Lung (tissue), 12 donors: ENCODE data around the gene TPO. TPM values are rescaled to one million over a fixed set of nuclear protein-coding genes. Genes with fewer than 3 reads are reported as not detected.

Experiments
- ATAC-seq: fragments of 200-7000 bp; cut with Tn5 transposase; one replicate; pipeline ENCODE4 v1.9.1; 2020; ENCODE audit warnings: moderate number of reproducible peaks; ENCODE audit not compliant: insufficient read depth, low FRiP score
- DNase-seq, 3 donors: peaks; one replicate each; pipeline ENCODE4 v3.0.0-alpha.2; 2013 to 2017
- H3K27ac ChIP-seq, 2 donors: one replicate each; pipeline ENCODE4 v1.5.1; 2013; ENCODE audit warnings: mild to moderate bottlenecking in 2 of 2, moderate library complexity in 2 of 2, control low read depth in 1 of 2, inconsistent platforms in 1 of 2, low read depth in 1 of 2, low read length in 1 of 2
- H3K27me3 ChIP-seq, 3 donors: one replicate each; pipeline ENCODE4 v1.5.1; 2013; ENCODE audit warnings: low read length in 2 of 3; ENCODE audit not compliant: control insufficient read depth in 3 of 3, insufficient read depth in 3 of 3
- H3K36me3 ChIP-seq, 4 donors: one replicate each; pipeline ENCODE4 v1.5.1; 2013; ENCODE audit warnings: low read length in 4 of 4, mild to moderate bottlenecking in 1 of 4, moderate library complexity in 1 of 4; ENCODE audit not compliant: control insufficient read depth in 4 of 4, insufficient read depth in 4 of 4
- H3K4me1 ChIP-seq, 5 donors: one replicate each; pipeline ENCODE4 v1.5.1; 2013; ENCODE audit warnings: low read length in 5 of 5, mild to moderate bottlenecking in 2 of 5, moderate library complexity in 1 of 5; ENCODE audit not compliant: control insufficient read depth in 5 of 5, insufficient read depth in 5 of 5
- H3K4me3 ChIP-seq: one replicate; pipeline ENCODE4 v1.5.1; 2013; ENCODE audit warnings: mild to moderate bottlenecking, control low read depth, moderate library complexity
- H3K9ac ChIP-seq, 2 donors: one replicate each; pipeline ENCODE4 v1.5.1; 2013; ENCODE audit warnings: low read length in 2 of 2, control low read depth in 1 of 2; ENCODE audit not compliant: insufficient read depth in 1 of 2
- H3K9me3 ChIP-seq, 4 donors: one replicate each; pipeline ENCODE4 v1.5.1; 2013; ENCODE audit warnings: low read length in 3 of 4, mild to moderate bottlenecking in 1 of 4, moderate library complexity in 1 of 4; ENCODE audit not compliant: control insufficient read depth in 4 of 4, insufficient read depth in 3 of 4
- CTCF ChIP-seq: IDR thresholded peaks from 2 replicates; pipeline ENCODE4 v1.5.1; 2012; ENCODE audit warnings: mild to moderate bottlenecking; ENCODE audit errors: control extremely low read depth, extremely low read depth
- WGBS, 2 donors: extraction: QIAGEN DNeasy Blood & Tissue Kit; methylation state at CpG; one replicate each; pipeline ENCODE4 v1.1.7; 2013; 5-methylcytosine and 5-hydroxymethylcytosine counted together
- polyA plus RNA-seq, 2 donors: library from polyadenylated mRNA; stranded (reverse); fragments of 200-250 nt; gene quantifications; one replicate each; pipeline ENCODE4 v1.2.1, GENCODE V29; 2013
- total RNA-seq, 2 donors: library from RNA; depleted of rRNA in 1 of 2; stranded (reverse); fragments of >200 nt in 1 of 2; gene quantifications; one replicate each; pipeline ENCODE4 v1.2.1, GENCODE V29; 2014 to 2021
- donor health status: control.
- donor health status: control.
- donor health status: Bipolar disorder and iron deficiency.
- donor health status: healthy.
- donor health status: DM: yes; HTN: yes; CAD: no.

The TPO gene
- total and polyA plus RNA-seq, 4 donors: 0.17 to 0.31 TPM; not detected in 2

- H3K27ac ChIP-seq: no peak overlapping the region
- no peak for TF ChIP-seq CTCF
- H3K9ac ChIP-seq: no peak overlapping the region
- H3K4me1 ChIP-seq: no peaks in the 10 kb centered on the region
- 91 to 93% methylated on average over 7 of the region's 7 CpGs for WGBS, 2 donors
- H3K9me3 ChIP-seq: peaks cover 0 to 2% (median 0%) of the 10 kb centered on the region in 4 donors
- ATAC-seq: no peak
- H3K27me3 ChIP-seq: peaks cover 0 to 9% (median 6%) of the 10 kb centered on the region in 3 donors
- no peak for DNase-seq
- H3K4me3 ChIP-seq: no peak overlapping the region
- no peaks in the 10 kb centered on the region for H3K36me3 ChIP-seq
Measured at GRCh38 chr2:1454346-1454745, 41.1 kb downstream of the TPO start.

- Histone ChIP-seq H3K27ac (no peak overlapping the region), H3K4me1 (no peaks in the 10 kb centered on the region), H3K36me3 (no peaks in the 10 kb centered on the region), H3K9me3 (no peaks in the 10 kb centered on the region), H3K4me3 (no peak overlapping the region), H3K27me3 (peaks cover 0 to 8% (median 2%) of the 10 kb centered on the region in 3 donors), H3K9ac (no peak overlapping the region)
- ATAC-seq (no peak), DNase-seq (no peak)
- 69 to 73% methylated on average over 6 of the region's 6 CpGs for WGBS, 2 donors
- no peak for TF ChIP-seq CTCF
Measured at GRCh38 chr2:1455466-1455865, 42.2 kb downstream of the TPO start.

- H3K4me1 ChIP-seq: no peaks in the 10 kb centered on the region
- DNase-seq: no peak
- peaks cover 0 to 4% (median 0%) of the 10 kb centered on the region in 3 donors for H3K27me3 ChIP-seq
- H3K36me3 ChIP-seq: no peaks in the 10 kb centered on the region
- no peak for TF ChIP-seq CTCF
- no peak overlapping the region for H3K9ac ChIP-seq
- H3K27ac ChIP-seq: no peak overlapping the region
- 85 to 94% methylated on average over 2 of the region's 2 CpGs for WGBS, 2 donors
- H3K4me3 ChIP-seq: no peak overlapping the region
- no peaks in the 10 kb centered on the region for H3K9me3 ChIP-seq
- ATAC-seq: no peak
Measured at GRCh38 chr2:1458432-1458831, 45.2 kb downstream of the TPO start.

- Histone ChIP-seq H3K27ac (no peak overlapping the region), H3K9me3 (no peaks in the 10 kb centered on the region), H3K27me3 (peaks cover 0 to 4% (median 0%) of the 10 kb centered on the region in 3 donors), H3K4me3 (no peak overlapping the region), H3K9ac (no peak overlapping the region), H3K4me1 (no peaks in the 10 kb centered on the region), H3K36me3 (no peaks in the 10 kb centered on the region)
- 45 to 57% methylated on average over 7 of the region's 7 CpGs for WGBS, 2 donors
- ATAC-seq: no peak
- peak in 1 of 3 donors; percentile 9 for DNase-seq
- no peak for TF ChIP-seq CTCF
Measured at GRCh38 chr2:1459727-1460126, 46.5 kb downstream of the TPO start.
